Measurements from ENCODE around the gene KIF3A. TPM values are rescaled to one million over a fixed set of nuclear protein-coding genes. Genes with fewer than 3 reads are reported as not detected.

Gene KIF3A
- total RNA-seq, 1 donor from 2014 or later, result 20.0 TPM

DNA sequence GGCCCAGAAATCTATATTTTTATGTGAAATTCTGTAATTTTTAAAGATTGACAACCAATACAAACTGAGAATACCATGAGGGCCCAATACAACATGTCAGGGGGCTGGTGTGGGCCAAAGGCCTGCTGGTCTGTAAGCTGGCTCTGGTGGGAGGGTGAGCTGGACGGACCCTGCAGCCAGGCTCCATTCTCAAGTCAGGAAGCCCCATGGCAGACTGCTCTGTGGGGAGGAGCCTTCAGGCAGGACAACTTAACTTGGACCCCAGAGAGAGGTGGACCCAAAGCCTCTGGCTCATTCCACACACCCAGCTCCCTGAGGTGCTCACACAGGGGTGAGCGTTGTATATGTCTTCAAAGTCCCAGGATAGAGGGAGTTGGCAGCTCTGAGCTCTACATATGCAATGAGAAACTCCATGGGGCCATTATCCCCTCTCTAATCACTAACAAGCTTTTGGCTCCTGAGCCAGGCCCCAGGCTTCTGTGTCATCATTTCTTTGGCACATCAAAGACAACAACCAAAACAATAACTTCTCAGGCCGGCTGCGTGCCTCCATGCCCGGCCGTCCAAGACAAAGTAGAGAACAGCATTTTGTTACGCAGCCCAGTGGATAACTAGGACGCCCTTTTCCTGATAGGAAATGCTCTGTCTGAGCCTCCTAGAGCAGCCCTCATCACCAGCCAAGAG lies 33.3 kb upstream of the KIF3A start:
- TF ChIP-seq, protein P1, sequence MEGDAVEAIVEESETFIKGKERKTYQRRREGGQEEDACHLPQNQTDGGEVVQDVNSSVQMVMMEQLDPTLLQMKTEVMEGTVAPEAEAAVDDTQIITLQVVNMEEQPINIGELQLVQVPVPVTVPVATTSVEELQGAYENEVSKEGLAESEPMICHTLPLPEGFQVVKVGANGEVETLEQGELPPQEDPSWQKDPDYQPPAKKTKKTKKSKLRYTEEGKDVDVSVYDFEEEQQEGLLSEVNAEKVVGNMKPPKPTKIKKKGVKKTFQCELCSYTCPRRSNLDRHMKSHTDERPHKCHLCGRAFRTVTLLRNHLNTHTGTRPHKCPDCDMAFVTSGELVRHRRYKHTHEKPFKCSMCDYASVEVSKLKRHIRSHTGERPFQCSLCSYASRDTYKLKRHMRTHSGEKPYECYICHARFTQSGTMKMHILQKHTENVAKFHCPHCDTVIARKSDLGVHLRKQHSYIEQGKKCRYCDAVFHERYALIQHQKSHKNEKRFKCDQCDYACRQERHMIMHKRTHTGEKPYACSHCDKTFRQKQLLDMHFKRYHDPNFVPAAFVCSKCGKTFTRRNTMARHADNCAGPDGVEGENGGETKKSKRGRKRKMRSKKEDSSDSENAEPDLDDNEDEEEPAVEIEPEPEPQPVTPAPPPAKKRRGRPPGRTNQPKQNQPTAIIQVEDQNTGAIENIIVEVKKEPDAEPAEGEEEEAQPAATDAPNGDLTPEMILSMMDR (conservative IDR thresholded peaks at IDR 0.05), result no peak
- H3K4me3 Mint-ChIP-seq, result no peak overlapping the region
- H3K4me1 Mint-ChIP-seq (ENCODE audit: unreplicated experiment), result peaks cover 22% of the 10 kb centered on the region
- no peak for DNase-seq (ENCODE audit: extremely low spot score, unreplicated experiment)
- no peak overlapping the region for H3K27ac Mint-ChIP-seq
- H3K36me3 Mint-ChIP-seq, result peaks cover 5% of the 10 kb centered on the region
- H3K9me3 Mint-ChIP-seq, result no peaks in the 10 kb centered on the region
- H3K27me3 Mint-ChIP-seq, result no peaks in the 10 kb centered on the region

DNA sequence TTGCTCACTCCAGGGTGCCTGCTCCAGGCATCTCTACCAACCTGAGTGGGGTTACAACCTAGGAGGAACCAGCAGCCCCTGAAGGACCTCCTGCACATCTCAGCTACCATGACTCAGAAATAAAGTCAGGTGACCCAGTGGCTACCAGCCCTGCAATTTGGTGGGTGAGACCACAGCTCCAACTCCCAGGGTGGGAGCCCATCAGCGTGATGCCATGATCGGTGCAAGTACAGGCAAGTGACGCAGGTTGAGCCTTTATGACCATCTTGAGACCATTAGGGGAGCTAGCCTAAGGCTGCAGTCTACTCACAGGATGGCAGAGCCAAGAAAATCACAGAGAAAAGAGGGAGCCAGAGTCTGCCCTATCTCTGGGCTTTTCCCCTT lies 31.1 kb upstream of the KIF3A start:
- peaks cover 7% of the 10 kb centered on the region for H3K36me3 Mint-ChIP-seq
- no peak overlapping the region for H3K27ac Mint-ChIP-seq
- peaks cover 13% of the 10 kb centered on the region for H3K4me1 Mint-ChIP-seq (ENCODE audit: unreplicated experiment)
- no peak overlapping the region for H3K4me3 Mint-ChIP-seq
- H3K9me3 Mint-ChIP-seq, result no peaks in the 10 kb centered on the region
- no peak for DNase-seq (ENCODE audit: extremely low spot score, unreplicated experiment)
- TF ChIP-seq, protein P1 (conservative IDR thresholded peaks at IDR 0.05), result no peak
- no peaks in the 10 kb centered on the region for H3K27me3 Mint-ChIP-seq

DNA sequence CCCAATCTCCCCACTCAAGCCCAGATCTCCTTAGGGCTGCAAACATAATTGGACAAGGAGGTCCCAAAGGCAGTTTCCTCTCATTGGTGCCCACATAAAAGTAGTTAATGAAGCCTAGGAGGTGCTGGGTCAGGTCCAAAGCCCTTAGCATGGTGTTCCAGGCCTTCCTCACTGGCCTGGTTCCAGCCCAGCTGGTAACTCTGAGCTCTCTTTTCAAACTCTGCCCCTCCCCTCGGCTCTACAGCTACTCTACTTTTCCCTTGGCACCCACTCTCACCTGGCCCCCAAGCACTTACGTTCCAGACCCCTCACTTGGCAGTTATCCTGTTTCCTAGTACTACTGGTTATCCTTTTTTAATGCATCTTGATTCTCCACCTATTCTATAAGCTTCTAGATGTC lies 29.8 kb upstream of the KIF3A start:
- DNase-seq (ENCODE audit: extremely low spot score, unreplicated experiment), result no peak
- TF ChIP-seq, protein P1 (conservative IDR thresholded peaks at IDR 0.05), result no peak
- H3K27ac Mint-ChIP-seq, result no peak overlapping the region
- H3K4me3 Mint-ChIP-seq, result no peak overlapping the region
- peaks cover 15% of the 10 kb centered on the region for H3K36me3 Mint-ChIP-seq
- H3K9me3 Mint-ChIP-seq, result no peaks in the 10 kb centered on the region
- no peaks in the 10 kb centered on the region for H3K27me3 Mint-ChIP-seq
- H3K4me1 Mint-ChIP-seq (ENCODE audit: unreplicated experiment), result peaks cover 8% of the 10 kb centered on the region

DNA sequence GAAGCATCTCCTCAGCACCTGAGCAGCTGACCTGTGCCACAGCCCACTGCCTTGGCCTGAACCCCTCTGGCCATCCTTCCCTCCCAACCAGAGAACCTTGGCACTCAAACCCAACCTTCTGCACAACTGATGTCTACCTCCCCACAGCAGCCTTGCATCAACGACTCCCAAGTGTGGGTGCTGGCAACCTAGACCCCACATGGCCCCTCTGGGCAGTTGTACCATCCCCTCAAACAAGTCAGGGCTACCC lies 29.4 kb upstream of the KIF3A start:
- no peaks in the 10 kb centered on the region for H3K27me3 Mint-ChIP-seq
- no peak overlapping the region for H3K27ac Mint-ChIP-seq
- DNase-seq (ENCODE audit: extremely low spot score, unreplicated experiment), result no peak
- peaks cover 15% of the 10 kb centered on the region for H3K36me3 Mint-ChIP-seq
- peaks cover 6% of the 10 kb centered on the region for H3K4me1 Mint-ChIP-seq (ENCODE audit: unreplicated experiment)
- TF ChIP-seq, protein P1 (conservative IDR thresholded peaks at IDR 0.05), result no peak
- no peaks in the 10 kb centered on the region for H3K9me3 Mint-ChIP-seq
- no peak overlapping the region for H3K4me3 Mint-ChIP-seq

DNA sequence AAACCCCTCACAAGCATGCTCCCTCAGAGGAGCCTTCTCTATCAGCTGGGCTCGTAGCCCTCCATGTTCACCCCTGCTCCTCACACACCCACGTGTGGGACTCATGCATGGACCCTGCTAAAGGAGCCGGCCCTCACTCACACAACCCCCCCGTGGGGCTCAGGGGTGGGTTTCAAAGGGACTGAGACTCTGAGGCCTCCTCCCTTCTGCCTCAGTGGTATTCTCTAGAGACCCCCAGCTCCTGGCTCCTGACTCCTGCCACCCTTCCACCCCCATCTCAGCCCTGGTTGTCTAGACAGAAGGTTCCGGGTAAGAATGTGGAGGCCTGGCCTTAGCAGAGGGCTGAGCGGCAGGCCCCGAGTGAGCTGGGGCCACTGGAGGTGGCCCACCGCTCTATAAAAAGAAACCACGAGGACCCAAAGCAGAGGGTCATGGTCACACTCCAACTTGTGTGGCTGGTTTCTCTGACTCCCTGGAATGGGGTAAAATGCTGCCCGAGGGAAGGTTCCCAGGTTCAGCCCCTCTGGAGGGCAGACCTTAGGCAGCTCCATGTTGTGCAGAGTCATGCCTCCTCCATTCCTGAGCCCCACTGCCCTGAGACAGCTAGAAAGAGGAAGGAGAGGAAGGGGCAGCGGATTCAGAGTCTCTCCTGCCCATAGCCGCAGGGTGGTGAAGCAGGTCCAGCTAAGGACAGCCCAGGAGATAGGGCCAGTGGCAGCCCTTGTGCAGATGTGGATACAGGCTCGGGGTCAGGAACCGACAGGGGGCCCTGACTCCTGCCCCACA lies 28.9 kb upstream of the KIF3A start:
- peaks cover 5% of the 10 kb centered on the region for H3K4me1 Mint-ChIP-seq (ENCODE audit: unreplicated experiment)
- no peak overlapping the region for H3K27ac Mint-ChIP-seq
- no peaks in the 10 kb centered on the region for H3K27me3 Mint-ChIP-seq
- no peak for DNase-seq (ENCODE audit: extremely low spot score, unreplicated experiment)
- TF ChIP-seq, protein P1 (conservative IDR thresholded peaks at IDR 0.05), result no peak
- no peaks in the 10 kb centered on the region for H3K9me3 Mint-ChIP-seq
- H3K4me3 Mint-ChIP-seq, result no peak overlapping the region
- peaks cover 16% of the 10 kb centered on the region for H3K36me3 Mint-ChIP-seq

Data from type B pancreatic cell (in vitro differentiated cells).